ENCODE measurements around the gene CISD2.
A peak's percentile ranks its signal among the peaks of the same experiment; 100 is the strongest.
"Not testable (repeated sequence)": the region's sequence is repeated elsewhere in the genome, so short reads cannot be mapped to it uniquely, and the experiment has no call there.

CISD2 gene

GRCh38 chr4:102850370-102850769, 18.4 kb upstream of the CISD2 start:
- no peak for DNase-seq

- DNase-seq = no peak
Observed at GRCh38 chr4:102858828-102859464, 9.8 kb upstream of the CISD2 start.

GRCh38 chr4:102860611-102861324, 8.0 kb upstream of the CISD2 start:
- DNase-seq = no peak

- DNase-seq = no peak
Observed at GRCh38 chr4:102862016-102862415, 6.8 kb upstream of the CISD2 start.

GRCh38 chr4:102862747-102863146, 6.0 kb upstream of the CISD2 start:
- no peak for DNase-seq

- DNase-seq = not testable (repeated sequence)
Observed at GRCh38 chr4:102865327-102865726, 3.5 kb upstream of the CISD2 start.

- DNase-seq = no peak
Observed at GRCh38 chr4:102867278-102868152, 1.3 kb upstream of the CISD2 start.

GRCh38 chr4:102868153-102868780, 525 bp upstream of the CISD2 start:
- no peak for DNase-seq

- no peak for DNase-seq
Observed at GRCh38 chr4:102869569-102870197, 891 bp downstream of the CISD2 start.

GRCh38 chr4:102871772-102872171, 3.0 kb downstream of the CISD2 start:
- no peak for DNase-seq

GRCh38 chr4:102877477-102878106, 8.8 kb downstream of the CISD2 start:
- DNase-seq = not testable (repeated sequence)

- peak; percentile 77 for DNase-seq
Observed at GRCh38 chr4:102878349-102878748, 9.6 kb downstream of the CISD2 start.

GRCh38 chr4:102878901-102879300, 10.1 kb downstream of the CISD2 start:
- no peak for DNase-seq

GRCh38 chr4:102881343-102881742, 12.6 kb downstream of the CISD2 start:
- no peak for DNase-seq

- no peak for DNase-seq
Observed at GRCh38 chr4:102883278-102883677, 14.5 kb downstream of the CISD2 start.

GRCh38 chr4:102888570-102888969, 19.8 kb downstream of the CISD2 start:
- DNase-seq = not testable (repeated sequence)

- not testable (repeated sequence) for DNase-seq
Observed at GRCh38 chr4:102889866-102890265, 21.1 kb downstream of the CISD2 start.

GRCh38 chr4:102896547-102896946, 27.8 kb downstream of the CISD2 start:
- not testable (repeated sequence) for DNase-seq

- DNase-seq = not testable (repeated sequence)
Observed at GRCh38 chr4:102897610-102898009, 28.8 kb downstream of the CISD2 start.

- no peak for DNase-seq
Observed at GRCh38 chr4:102901804-102902203, 33.0 kb downstream of the CISD2 start.

- DNase-seq = no peak
Observed at GRCh38 chr4:102918859-102919258, 50.1 kb downstream of the CISD2 start.

- DNase-seq = not testable (repeated sequence)
Observed at GRCh38 chr4:102919697-102920096, 50.9 kb downstream of the CISD2 start.

All from fibroblast of skin of back (primary cell).